HG02870 (cell line): ENCODE measurements around the gene ZFAND3.
"Not testable (repeated sequence)": the region's sequence is repeated elsewhere in the genome, so short reads cannot be mapped to it uniquely, and the experiment has no call there.

Source experiments
- ATAC-seq: cut with Tn5 transposase; IDR thresholded peaks from one replicate; pipeline ENCODE4 v1.9.1; 2021; ENCODE audit warnings: mild to moderate bottlenecking, moderate library complexity; ENCODE audit not compliant: unreplicated experiment

The ZFAND3 gene

DNA sequence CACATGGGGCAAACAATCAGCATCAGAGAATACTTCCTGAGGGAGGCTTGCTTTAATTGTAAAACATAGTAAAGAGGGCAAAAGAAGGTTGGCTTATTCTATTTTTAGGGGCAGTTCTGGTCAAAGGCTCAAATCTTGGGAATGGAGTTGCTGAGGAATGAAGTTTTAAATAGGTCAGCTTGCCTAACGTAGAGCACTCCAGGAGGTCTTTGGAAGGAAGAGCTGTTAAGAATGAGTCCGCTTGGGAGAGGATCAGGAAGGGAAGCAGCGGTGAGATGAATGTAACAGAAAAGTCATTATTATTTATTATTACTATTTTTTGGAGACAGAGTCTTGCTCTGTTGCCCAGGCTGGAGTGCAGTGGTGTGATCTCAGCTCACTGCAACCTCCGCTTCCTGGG lies 108.7 kb downstream of the ZFAND3 start:
- ATAC-seq, result no peak

DNA sequence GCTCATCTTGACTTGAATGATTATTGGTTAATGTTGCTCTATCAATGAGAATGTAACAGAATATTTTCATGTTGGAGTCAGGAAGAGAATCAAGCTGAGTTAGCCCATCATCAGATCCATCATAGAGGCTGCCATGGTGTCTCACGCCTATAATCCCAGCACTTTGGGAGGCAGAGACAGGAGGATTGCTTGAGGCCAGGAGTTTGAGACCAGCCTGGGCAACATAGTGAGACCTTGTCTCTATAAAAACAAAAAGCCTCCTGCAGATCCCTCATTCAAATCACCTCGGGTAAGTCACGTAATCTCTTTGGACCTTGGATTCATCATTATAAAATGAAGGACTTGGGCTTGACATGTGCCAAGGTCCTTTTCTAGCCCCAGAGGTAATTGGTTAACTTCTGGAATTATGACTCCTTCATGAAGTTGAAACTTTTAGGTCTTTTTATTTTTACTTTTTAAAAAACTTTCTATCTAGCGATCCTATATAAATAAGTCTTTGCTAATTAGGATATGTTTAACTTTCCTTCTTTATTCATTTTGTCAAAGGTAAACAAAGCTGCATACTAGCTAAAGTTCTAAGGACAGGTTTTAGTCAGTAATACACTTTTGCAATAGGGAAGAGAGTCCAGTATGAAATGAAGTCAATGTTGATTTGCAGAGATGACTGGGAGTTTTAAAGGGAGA lies 110.9 kb downstream of the ZFAND3 start:
- ATAC-seq, result no peak

DNA sequence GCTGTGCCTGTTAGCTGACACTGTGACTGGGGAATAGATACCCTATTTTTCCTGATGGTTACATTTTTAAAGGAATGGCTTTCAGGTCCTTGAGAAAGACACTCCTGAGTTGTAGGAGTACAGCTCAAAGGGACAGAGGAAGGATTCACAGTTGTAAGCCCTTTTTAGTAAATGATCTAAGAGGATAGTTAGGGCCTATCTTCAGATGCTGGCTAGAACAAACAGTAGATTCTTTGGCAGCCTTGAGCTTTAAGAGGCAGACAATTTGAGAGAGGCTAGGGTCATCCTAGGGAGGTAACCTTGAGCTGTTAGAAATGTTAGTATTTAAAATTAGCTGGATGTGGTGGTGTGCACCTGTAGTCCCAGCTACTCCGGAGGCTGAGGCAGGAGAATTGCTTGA lies 111.5 kb downstream of the ZFAND3 start:
- ATAC-seq, result no peak

DNA sequence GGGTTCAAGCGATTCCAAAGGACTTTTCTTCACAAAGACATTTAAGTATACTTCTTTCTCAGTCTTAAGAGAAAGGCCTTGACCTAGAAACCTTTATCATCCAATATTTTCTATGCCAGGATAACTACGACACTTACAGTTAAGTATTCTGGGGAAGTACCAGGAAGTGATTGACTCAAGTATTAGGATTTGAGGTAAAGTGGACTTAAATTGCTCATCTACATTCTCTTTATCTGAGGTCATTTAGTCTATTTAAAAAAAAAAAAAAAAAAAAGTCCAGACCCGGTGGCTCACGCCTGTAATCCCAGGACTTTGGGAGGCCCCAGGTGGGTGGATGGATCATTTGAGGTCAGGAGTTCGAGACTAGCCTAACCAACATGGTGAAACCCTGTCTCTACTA lies 114.7 kb downstream of the ZFAND3 start:
- no peak for ATAC-seq

DNA sequence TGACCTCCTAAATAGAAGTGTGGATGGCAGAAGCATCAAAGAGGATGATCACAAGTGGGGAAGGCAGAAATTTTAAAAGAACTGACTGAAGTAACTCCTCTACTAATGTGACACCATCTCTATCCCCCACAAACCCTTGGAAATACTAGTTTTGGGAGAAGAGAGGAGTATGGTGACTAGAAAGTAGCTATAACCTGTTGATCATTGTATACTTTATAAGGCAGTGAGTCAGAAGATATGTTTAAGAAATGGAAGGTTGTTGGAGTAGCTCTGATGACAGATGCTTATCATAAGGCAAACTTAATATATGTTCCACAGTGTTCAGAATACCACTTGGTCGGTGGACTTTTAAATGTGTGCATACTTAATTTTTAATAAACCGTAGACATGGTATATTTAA lies 116.6 kb downstream of the ZFAND3 start:
- ATAC-seq, result no peak

DNA sequence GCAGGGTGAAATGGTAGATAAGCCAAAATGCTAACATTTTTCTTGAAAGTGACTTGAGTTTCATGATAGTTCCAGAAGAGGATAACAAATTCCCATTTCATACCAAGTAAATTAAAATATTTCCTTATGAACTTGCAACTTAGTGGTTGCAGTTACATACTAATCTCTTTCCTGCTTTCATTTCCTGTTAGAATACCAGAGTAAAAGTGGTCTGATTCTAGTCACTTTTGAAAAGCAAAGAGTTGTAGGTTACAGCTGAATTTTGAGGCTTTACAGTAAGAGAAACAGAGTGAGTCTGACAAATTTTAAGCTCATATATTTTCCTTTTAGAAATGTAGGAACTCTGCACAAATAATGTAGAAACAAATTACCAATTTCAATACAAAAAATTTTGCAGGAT lies 117.4 kb downstream of the ZFAND3 start:
- ATAC-seq, result no peak

DNA sequence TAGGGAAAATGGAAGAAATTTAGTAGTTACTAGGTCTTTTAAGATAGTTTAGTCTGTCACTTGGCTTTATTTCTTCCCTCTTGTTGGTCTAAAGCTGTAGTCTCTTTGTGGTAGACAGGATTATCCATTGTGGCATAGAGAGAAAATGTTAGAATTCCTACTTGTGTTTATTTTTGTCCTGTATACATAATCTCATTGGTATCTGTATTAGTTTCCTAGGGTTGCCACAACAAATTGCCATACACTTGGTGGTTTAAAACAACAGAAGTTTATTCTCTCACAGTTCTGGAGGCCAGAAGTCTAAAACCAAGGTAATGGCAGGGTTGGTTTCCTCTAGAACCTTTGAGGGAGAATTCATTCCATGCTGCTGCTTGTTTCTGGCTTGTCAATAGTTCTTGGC lies 119.4 kb downstream of the ZFAND3 start:
- ATAC-seq, result no peak

DNA sequence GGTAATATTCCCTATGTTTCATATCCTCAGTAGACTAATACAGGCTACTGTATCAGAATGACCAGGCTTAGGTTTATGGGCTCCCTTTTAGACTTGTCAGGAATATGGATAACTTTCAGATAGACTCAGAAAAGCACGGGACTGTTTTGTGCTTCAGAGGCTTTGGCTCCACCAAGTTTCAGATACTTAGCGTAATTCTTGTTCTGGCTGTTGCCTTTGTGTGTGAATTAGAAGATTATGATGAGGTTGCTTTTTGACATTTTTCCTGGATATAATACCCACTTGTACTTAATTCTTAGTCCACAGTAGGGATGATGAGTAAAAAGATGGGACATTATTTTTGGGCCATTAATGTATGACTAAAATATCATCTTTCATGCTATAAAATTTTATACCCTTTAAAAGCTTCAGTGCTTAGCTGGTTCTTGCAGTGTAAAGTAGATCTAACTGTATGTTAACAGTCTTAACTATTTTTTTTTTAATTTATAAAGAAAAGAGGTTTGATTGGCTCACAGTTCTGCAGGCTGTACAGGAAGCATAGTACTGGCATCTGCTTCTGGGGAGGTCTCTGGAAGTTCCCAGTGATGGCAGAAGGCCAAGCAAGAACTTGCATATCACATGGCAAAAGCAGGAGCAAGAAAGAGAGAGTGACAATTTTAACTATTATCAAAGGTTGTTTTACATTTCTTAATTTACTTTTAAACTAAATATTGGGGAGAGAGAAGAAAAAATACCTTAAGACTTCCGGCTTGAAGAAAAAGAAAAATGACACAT lies 120.7 kb downstream of the ZFAND3 start:
- ATAC-seq, result no peak

DNA sequence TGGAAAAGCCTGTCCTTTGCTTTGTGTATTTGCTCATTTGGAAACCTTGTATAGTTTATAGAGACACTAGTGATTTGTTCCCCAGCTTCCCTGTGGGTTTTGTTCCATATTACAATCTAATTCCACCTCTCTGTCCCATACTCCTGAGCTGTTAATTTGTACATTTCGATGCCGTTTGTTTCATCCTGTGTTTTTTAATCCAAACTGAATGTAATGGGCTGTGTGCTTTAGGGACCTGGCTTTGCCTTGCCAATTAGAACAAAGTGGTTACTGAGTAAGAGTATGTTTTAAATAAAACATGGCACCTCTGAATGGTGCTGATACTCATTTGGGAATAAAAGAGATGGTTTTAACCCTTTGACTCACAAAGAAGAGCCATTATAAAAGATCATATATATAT lies 122.3 kb downstream of the ZFAND3 start:
- ATAC-seq, result no peak

DNA sequence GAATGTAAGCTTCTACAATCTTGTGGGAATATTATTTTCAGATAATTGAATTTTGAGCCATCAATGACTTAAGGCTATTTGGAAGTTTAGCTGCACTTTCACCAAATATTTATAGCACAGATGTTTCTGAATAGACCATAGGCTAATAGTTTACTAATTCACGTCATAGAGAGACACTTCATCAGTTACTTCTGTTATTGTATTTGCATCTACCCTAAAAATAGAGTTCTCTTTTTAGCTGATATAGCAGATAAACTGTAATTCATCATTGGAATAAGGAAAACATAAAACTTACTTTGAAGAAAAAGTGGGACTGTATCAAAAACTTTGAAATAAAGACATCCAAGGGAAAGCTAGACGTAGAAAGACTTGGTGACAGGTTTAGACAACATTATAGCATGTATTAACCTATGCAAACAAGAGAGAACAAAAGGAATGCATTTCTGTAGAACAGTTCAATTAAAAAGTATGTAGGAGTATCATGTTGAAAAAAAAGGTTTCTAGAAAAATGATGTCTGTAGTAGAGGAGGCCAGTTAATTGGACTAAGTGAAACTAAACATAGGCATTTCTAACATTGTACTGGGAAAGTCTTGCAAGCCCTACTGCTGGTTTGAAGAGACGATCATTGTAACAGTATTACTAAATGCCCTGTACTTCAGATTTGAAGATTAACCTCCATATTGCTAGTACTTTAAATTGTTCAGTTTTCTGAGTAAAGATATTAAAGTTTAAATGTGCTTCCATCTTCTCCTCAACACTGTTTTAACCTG lies 123.3 kb downstream of the ZFAND3 start:
- ATAC-seq, result no peak

DNA sequence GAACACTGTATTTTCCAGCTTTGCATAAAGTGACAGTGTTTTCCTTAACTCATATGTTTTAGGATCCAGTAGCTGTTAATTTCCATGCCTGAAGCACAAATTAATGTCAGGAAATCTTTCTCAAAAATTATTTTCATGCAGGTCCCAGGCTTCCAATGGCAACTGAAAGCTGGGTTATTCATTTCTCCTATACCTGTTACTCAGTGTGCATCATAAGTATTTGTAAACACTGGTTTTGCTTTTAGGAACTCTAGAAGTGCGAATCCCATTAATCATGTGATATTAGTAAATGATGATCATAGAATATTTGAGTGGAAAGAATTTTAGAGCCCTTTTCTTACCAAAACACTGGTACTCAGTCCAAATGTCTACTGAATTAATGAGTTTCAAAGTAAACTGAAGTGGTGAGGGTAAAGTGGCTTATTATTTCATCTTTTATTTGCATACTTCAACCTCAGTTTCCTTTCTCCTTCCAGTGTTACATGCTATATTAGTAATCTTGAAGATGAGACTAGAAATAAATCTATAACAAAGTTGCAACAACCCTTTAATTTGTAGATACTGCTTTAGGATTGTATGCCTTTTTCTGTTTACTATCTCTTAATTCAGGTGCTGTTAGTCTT lies 124.0 kb downstream of the ZFAND3 start:
- no peak for ATAC-seq

DNA sequence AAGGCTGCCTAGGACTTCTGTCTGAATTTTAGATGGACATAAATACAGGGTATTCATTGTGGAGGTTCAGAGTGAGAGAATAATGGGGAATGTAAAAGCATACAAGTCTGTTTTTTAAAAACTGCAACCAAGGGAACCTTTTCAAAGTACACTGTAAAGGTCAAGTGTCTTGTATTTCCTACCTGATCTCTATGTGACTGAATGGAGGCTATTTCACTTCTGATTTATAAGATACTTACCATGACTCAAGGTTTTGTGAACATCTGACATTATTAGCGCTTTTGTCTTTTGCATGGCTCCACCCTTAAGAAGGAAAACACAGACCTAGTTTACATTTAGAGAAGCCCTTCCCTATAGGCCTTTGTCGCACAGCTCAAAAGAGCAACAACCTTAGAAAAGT lies 126.5 kb downstream of the ZFAND3 start:
- ATAC-seq, result no peak

DNA sequence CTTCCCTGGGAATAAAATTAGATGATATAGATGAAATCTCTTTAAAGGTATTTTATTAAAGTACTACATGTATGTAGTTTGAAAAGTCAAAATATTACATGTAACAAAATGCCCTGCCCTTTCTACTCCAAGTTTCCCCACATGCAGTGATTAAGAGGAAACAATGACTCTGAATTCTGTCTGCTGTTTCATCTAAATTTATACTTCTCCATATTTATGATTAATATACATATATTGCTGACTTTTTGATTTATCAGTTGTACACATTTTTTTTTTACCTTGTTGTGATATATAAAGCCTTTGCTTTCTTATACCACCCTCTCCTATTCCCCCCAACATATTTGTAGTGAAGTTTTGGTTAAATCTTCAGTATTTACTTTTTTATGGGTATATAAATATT lies 127.9 kb downstream of the ZFAND3 start:
- ATAC-seq, result no peak

DNA sequence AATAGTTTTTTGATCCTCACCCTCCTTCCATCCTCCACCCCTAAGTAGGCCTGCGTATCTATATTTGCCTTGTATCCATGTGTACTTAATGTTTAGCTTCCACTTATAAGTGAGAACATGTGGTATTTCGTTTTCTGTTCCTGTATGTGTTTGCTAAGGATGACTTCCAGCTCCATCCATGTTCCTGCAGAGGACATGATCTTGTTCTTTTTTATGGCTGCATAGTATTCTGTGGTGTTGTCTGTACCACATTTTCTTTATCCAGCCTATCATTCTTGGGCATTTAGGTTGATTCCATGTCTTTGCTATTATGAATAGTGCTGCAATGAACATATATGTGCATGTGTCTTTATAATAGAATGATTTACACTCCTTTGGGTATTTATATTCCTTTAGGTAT lies 129.1 kb downstream of the ZFAND3 start:
- ATAC-seq, result not testable (repeated sequence)

DNA sequence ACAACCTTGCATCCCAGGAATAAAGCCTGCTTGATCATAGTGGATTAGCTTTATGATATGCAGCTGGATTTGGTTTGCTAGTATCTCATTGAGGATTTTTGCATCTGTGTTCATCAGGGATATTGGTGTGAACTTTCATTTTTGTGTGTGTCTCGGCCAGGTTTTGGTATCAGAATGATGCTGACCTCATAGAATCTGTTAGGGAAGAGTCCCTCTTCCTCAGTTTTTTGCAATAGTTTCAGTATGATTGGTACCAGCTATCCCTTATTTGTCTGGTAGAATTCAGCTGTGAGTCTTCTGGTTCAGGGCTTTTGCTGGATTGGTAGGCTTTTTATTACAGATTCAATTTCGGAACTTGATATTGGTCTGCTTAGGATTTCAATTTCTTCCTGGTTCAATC lies 132.5 kb downstream of the ZFAND3 start:
- no peak for ATAC-seq

DNA sequence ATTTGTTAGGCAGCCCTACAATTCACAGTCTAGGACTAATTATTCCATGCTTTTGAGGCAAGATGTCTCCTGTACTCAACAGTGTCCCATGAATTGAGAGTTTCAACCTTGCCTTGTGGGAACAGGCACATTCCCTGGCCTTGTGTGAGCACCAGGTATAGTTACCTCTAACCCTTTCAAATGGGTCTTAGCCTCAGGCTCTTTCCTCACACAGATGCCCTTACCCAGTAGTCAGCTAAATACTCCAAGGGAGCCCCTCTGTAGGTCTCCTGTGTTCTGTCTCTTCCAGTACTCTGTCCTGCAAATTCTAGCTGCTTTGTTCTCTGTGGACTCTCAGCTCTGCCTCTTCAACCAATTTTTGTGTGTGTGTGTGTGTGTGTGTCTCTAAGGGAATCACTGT lies 135.3 kb downstream of the ZFAND3 start:
- no peak for ATAC-seq

DNA sequence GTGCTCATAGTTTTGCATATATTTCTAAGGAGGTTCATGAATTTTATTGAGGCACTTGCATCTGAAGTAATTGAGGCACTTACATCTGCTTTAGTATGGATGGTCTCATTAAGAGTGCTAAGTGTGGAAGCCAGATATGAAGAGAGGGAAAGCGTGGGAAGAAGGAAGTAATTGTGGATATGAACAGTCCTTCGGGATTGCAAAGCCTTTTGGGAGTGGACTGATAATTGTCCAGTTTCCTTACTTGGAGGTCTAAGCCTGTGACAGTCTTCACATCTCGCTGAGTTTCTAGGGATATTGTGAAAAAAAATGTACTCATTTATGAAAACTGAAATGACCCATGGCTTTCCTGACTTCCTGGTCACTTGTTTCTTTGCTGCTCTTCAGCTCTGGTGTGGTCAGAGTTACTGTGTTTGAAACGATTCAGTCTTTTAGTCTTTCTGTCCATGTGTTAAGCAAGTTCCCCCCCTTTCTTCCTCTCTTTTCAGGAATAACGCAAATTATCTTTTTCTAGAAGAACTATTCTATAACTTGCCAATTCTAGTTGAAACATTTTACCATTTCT lies 137.3 kb downstream of the ZFAND3 start:
- no peak for ATAC-seq

DNA sequence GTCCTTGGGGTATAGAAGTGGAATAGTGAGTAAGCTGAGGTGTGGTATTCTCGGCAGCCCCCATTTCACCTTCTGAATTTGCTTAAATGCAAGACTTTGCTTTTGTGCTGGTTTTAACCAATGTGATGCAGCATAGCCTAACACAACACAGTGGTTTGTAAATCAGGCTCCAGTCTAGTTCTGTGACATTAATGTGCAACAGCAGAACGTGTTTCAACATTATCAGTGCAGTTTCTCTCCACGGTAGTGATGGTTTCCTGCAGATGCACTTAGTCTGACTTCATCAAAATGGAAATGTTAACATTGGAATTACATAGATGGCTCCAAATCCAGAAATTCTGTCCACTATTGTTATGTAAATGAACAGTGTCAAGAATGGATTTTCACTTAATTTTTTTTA lies 139.5 kb downstream of the ZFAND3 start:
- ATAC-seq, result no peak

DNA sequence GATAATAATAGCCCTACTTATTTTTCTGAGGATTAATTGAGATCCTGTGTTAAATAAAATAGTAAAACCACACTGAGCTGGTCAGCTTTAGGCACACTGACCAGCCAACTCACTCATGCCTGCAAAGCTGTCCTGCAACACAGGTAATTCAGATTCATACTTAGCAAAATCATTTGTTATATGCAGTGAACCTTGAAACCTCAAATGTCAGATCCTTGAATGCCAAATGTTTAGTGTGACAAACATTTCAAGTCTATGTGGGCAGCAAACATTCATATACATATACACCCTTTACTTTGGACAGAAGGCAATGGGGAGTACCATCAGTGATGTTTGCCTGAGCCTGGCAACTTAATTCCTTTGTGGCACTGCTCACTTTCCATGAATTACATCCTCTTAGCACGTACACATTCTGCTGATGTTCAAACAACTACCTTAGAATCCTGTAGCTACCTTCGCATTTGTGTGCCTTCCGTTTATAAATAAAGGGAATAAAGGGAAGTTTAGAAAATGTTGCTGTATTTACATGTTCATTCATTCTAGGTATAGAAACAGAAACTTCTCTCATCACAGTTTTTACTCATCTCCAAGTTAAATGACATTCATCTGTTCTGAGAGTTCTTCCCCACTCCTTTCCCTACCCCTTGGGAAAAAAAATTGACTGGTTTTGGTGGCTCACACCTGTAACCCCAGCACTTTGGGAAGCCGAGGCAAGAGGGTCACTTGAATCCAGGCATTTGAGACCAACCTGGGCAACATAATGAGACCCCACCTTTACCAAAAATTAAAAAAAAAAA lies 140.8 kb downstream of the ZFAND3 start:
- no peak for ATAC-seq

DNA sequence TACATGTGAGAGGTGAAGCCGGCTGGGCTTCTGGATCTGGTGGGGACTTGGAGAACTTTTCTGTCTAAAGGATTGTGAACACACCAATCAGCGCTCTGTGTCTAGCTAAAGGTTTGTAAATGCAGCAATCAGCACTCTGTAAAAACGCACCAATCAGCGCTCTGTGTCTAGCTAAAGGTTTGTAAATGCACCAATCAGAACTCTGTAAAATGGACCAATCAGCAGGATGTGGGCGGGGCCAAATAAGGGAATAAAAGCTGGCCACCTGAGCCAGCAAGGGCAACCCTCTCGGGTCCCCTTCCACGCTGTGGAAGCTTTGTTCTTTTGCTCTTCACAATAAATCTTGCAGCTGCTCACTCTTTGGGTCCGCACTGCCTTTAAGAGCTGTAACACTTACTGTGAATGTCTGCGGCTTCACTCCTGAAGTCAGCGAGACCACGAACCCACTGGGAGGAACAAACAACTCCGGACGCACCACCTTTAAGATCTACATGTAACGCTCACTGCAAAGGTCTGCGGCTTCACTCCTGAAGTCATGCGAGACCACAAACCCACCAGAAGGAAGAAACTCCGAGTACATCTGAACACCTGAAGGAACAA lies 143.1 kb downstream of the ZFAND3 start:
- ATAC-seq, result not testable (repeated sequence)
